ENCODE results near the gene EBNA1BP2.

The EBNA1BP2 gene

DNA sequence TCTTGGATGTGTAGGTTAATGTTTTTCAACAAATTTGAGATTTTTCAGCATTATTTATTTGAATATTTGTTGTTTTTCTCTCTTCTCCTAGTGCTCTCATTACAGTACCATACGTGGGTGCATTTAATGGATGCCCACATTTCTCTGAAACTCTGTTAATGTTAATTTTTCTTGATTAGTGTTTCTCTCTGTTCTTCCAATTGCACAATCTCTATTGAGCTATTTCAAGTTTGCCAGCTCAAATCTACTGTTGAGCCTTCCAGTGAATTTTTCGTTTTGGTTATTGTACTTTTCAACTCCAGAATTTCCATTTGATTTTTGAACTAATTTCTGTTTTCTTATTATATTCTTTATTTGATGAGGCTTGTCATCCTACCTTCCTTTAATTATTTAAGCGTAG lies 31.8 kb upstream of the EBNA1BP2 start:
- Histone ChIP-seq H3K9ac (ENCODE audit: low read depth, low read length) (no peak overlapping the region), H3K4me2 (ENCODE audit: low read length) (no peak overlapping the region), H3K36me3 (ENCODE audit: insufficient read depth, low read length) (no peaks in the 10 kb centered on the region), H3K4me1 (ENCODE audit: control insufficient read depth, insufficient read depth, low read length) (peaks cover 28% of the 10 kb centered on the region), H3K27me3 (ENCODE audit: control insufficient read depth, insufficient read depth, low read length) (no peaks in the 10 kb centered on the region), H3K4me3 (ENCODE audit: low read length) (no peak overlapping the region), H3K9me3 (replicated peaks; ENCODE audit: low read length) (no peaks in the 10 kb centered on the region)

DNA sequence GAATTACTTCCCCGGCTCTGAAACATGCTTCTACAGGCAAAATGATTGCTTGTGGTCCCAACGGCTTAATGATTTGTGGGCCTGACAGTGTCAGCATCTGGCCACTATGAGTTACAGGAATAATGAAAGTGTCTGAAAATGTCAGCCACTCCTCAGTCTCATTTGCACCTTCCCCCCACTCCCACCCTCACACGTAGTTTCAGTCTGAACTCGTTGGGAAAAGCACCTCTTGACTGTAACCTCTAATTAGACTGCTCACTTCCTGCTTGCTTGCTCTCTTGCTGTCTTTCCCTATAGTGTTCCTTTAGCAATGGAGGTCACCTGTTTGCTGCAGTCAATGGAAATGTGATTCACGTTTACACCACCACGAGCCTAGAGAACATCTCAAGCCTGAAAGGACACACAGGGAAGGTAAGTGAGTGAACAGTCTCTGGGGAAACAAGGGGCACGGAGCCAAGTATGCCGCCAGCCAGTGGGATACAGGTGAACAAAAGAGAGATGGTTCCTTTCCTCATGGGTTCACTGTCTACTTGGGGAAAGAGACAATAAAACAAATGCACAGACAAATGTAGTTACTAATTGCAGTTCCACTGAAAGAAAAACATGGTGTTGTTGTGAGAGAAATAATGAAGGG lies 27.1 kb upstream of the EBNA1BP2 start:
- Histone ChIP-seq H3K9me3 (replicated peaks; ENCODE audit: low read length) (no peaks in the 10 kb centered on the region), H3K4me2 (ENCODE audit: low read length) (no peak overlapping the region), H3K9ac (ENCODE audit: low read depth, low read length) (no peak overlapping the region), H3K27me3 (ENCODE audit: control insufficient read depth, insufficient read depth, low read length) (no peaks in the 10 kb centered on the region), H3K4me1 (ENCODE audit: control insufficient read depth, insufficient read depth, low read length) (no peaks in the 10 kb centered on the region), H3K4me3 (ENCODE audit: low read length) (no peak overlapping the region), H3K36me3 (ENCODE audit: insufficient read depth, low read length) (no peaks in the 10 kb centered on the region)

DNA sequence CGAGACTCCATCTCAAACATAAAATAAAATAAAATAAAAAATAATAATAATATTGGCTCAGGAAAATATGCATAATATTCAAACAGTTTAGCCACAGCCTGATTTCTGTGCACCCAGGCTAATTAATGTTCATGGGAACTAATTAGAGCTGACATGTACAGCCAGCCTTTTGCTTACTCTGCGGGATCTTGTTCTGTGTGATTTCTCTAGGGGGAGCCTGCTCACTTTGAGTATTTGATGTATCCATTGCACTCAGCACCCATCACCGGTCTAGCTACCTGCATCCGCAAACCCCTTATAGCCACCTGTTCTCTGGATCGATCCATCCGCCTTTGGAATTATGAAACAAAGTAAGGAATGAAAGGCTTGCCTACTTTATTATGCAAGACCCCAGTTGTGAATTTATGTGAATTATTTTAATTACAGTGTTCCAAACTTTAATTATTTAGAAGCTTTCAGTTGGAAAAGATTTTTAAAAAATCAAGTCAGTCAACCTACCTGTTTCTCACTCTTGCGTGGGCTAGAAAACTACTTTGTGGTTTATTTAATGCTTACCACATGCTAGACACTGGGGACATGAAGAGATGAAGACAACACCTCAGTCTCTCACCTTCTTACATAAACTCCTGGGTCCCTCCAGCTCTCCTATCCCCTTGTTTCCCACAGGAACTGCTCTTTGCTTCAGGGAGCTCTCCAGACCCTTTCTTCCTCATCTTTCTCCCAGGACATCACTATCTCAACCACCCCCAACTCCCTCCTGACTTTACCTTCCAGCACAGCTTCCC lies 25.4 kb upstream of the EBNA1BP2 start:
- Histone ChIP-seq H3K27me3 (ENCODE audit: control insufficient read depth, insufficient read depth, low read length) (no peaks in the 10 kb centered on the region), H3K4me1 (ENCODE audit: control insufficient read depth, insufficient read depth, low read length) (no peaks in the 10 kb centered on the region), H3K36me3 (ENCODE audit: insufficient read depth, low read length) (no peaks in the 10 kb centered on the region), H3K4me3 (ENCODE audit: low read length) (no peak overlapping the region), H3K4me2 (ENCODE audit: low read length) (no peak overlapping the region), H3K9me3 (replicated peaks; ENCODE audit: low read length) (no peaks in the 10 kb centered on the region), H3K9ac (ENCODE audit: low read depth, low read length) (no peak overlapping the region)

DNA sequence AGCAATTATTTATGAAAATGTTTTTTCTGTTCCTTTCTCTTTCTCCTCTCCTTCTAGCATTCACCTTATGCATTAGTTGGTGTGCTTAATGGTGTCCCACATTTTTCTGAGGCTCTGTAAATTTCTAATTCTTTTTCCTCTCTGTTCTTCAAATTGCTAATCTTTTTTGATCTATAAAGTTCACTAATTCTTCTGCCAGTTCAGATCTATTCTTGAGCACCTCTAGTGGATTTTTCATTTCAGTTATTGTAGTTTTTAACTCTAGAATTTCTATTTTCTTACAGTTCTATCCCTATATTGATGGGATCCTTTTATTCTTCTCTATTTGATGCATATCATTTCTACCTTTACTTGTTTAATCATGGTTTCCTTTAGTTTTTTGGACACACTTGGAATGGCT lies 22.4 kb upstream of the EBNA1BP2 start:
- Histone ChIP-seq H3K36me3 (ENCODE audit: insufficient read depth, low read length) (no peaks in the 10 kb centered on the region), H3K4me2 (ENCODE audit: low read length) (no peak overlapping the region), H3K9ac (ENCODE audit: low read depth, low read length) (no peak overlapping the region), H3K9me3 (replicated peaks; ENCODE audit: low read length) (no peaks in the 10 kb centered on the region), H3K4me3 (ENCODE audit: low read length) (no peak overlapping the region), H3K4me1 (ENCODE audit: control insufficient read depth, insufficient read depth, low read length) (no peaks in the 10 kb centered on the region), H3K27me3 (ENCODE audit: control insufficient read depth, insufficient read depth, low read length) (no peaks in the 10 kb centered on the region)

DNA sequence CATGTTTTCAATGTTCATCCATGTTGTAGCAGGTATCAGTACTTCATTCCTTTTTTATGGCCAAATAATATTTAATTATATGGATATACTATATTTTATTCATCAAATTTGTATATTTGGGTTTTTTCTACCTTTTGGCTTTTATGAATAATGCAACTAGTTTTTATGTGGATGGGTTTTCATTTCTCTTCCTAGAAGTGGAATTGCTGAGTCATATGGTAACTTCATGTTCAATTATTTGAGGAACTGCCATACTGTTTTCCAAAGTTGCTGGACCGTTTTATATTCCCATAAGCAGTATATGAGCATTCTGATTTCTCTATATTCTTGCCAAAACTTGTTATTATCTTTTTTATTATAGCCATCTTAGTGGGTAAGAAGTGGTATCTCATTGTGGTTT lies 16.0 kb upstream of the EBNA1BP2 start:
- Histone ChIP-seq H3K27me3 (ENCODE audit: control insufficient read depth, insufficient read depth, low read length) (no peaks in the 10 kb centered on the region), H3K4me3 (ENCODE audit: low read length) (no peak overlapping the region), H3K4me1 (ENCODE audit: control insufficient read depth, insufficient read depth, low read length) (no peaks in the 10 kb centered on the region), H3K4me2 (ENCODE audit: low read length) (no peak overlapping the region), H3K9ac (ENCODE audit: low read depth, low read length) (no peak overlapping the region), H3K9me3 (replicated peaks; ENCODE audit: low read length) (no peaks in the 10 kb centered on the region), H3K36me3 (ENCODE audit: insufficient read depth, low read length) (no peaks in the 10 kb centered on the region)

DNA sequence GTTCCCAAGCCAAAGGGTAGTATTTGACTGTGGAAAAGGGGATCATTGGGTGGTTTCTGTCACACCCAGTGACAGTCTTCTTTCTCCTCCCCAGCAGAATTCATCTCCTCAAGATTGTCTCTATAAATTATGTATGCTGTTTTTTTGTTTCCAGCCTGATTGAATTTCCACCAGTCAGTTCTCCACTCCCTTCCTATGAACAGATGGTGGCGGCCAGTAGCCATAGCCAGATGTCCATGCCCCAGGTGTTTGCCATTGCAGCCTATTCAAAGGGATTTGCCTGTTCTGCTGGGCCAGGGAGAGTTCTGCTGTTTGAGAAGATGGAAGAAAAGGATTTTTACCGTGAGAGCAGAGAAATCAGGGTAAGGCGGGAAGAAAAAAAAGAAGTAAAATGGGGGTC lies 12.9 kb upstream of the EBNA1BP2 start:
- H3K27me3 ChIP-seq (ENCODE audit: control insufficient read depth, insufficient read depth, low read length) = no peaks in the 10 kb centered on the region
- H3K4me2 ChIP-seq (ENCODE audit: low read length) = no peak overlapping the region
- no peaks in the 10 kb centered on the region for H3K36me3 ChIP-seq (ENCODE audit: insufficient read depth, low read length)
- no peak overlapping the region for H3K4me3 ChIP-seq (ENCODE audit: low read length)
- no peaks in the 10 kb centered on the region for H3K4me1 ChIP-seq (ENCODE audit: control insufficient read depth, insufficient read depth, low read length)
- H3K9me3 ChIP-seq (replicated peaks; ENCODE audit: low read length) = no peaks in the 10 kb centered on the region
- H3K9ac ChIP-seq (ENCODE audit: low read depth, low read length) = no peak overlapping the region

DNA sequence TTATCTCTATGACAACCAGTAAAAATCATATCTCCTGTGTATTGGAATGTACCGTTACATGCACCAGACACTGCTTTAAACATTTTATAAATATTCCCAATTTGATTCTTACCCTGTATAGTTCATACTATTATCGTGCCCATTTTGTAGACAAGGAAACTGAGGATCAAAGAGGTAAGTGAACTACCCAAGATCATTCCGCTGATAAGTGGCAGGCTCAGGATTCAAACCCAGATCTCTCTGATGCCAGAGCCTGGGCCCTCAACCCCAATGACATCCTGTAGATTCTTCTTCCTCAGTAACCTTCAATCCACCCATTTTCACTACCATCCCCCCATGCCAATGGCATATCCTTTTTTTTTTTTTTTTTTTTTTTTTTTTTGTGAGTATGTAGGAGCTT lies 12.3 kb upstream of the EBNA1BP2 start:
- H3K4me2 ChIP-seq (ENCODE audit: low read length) = no peak overlapping the region

DNA sequence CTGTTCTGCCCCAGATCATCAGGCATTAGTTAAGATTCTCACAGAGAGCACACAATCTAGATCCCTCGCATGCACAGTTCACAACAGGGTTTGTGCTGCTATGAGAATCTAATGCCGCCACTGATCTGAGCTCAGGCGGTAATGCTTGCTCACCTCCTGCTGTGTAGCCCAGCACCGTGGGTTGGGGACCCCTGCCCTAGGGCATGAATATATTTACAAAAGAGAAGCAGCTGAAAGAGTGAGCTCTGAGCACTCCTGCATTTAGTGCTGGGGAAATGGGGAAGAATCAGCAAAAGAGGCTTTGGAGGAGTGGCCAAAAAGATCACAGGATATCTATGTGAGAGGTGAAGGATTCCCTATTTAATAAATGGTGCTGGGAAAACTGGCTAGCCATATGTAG lies 5.6 kb upstream of the EBNA1BP2 start:
- no peaks in the 10 kb centered on the region for H3K36me3 ChIP-seq (ENCODE audit: insufficient read depth, low read length)
- no peaks in the 10 kb centered on the region for H3K9me3 ChIP-seq (replicated peaks; ENCODE audit: low read length)
- H3K4me2 ChIP-seq (ENCODE audit: low read length) = no peak overlapping the region
- no peak overlapping the region for H3K9ac ChIP-seq (ENCODE audit: low read depth, low read length)
- peaks cover 1% of the 10 kb centered on the region for H3K4me1 ChIP-seq (ENCODE audit: control insufficient read depth, insufficient read depth, low read length)
- peaks cover 19% of the 10 kb centered on the region for H3K27me3 ChIP-seq (ENCODE audit: control insufficient read depth, insufficient read depth, low read length)
- no peak overlapping the region for H3K4me3 ChIP-seq (ENCODE audit: low read length)

More for the DNA sequence above, 12.3 kb upstream of the EBNA1BP2 start:
- Histone ChIP-seq H3K9me3 (replicated peaks; ENCODE audit: low read length) (no peaks in the 10 kb centered on the region), H3K27me3 (ENCODE audit: control insufficient read depth, insufficient read depth, low read length) (no peaks in the 10 kb centered on the region), H3K9ac (ENCODE audit: low read depth, low read length) (no peak overlapping the region), H3K4me1 (ENCODE audit: control insufficient read depth, insufficient read depth, low read length) (no peaks in the 10 kb centered on the region), H3K36me3 (ENCODE audit: insufficient read depth, low read length) (no peaks in the 10 kb centered on the region), H3K4me3 (ENCODE audit: low read length) (no peak overlapping the region)

DNA sequence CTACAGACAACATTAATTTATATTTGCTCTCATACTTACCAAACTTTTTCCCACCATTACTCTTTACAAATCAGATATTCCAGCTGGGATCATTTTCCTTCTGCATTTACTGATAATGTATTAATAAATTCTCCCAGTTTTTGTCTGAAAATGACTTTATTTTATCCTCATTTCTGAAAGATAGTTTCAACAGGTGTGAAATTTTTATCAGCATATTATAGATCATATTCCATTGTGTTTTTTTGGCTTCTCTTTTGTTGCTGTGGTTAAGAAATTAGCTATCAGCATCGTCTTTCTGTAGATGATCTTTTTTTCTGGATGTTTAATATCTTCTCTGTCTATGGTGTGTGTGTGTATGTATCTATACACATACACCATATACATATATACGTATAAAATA lies 2.8 kb upstream of the EBNA1BP2 start:
- H3K9ac ChIP-seq (ENCODE audit: low read depth, low read length) = no peak overlapping the region
- peaks cover under 1% of the 10 kb centered on the region for H3K36me3 ChIP-seq (ENCODE audit: insufficient read depth, low read length)
- H3K4me2 ChIP-seq (ENCODE audit: low read length) = no peak overlapping the region
- no peak overlapping the region for H3K4me3 ChIP-seq (ENCODE audit: low read length)
- H3K9me3 ChIP-seq (replicated peaks; ENCODE audit: low read length) = no peaks in the 10 kb centered on the region
- peaks cover 19% of the 10 kb centered on the region for H3K27me3 ChIP-seq (ENCODE audit: control insufficient read depth, insufficient read depth, low read length)
- peaks cover 13% of the 10 kb centered on the region for H3K4me1 ChIP-seq (ENCODE audit: control insufficient read depth, insufficient read depth, low read length)

DNA sequence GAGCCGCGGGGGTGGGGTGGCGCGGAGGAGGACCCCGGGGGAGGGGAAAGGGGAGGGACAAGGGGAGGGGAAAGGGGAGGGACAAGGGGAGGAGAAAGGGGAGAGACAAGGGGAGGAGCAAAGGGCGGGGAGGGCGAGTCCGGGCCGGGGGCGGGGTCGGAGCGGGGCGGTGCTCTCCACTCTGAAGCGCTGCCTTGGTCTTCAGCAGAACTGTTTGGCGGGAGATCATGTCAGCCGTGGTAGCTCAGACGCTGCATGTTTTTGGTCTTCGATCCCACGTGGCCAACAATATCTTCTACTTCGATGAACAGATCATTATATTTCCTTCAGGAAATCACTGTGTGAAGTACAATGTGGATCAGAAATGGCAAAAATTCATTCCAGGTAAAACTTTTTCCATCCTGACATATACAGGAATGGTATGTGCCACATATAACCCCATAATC lies 460 bp upstream of the EBNA1BP2 start:
- Histone ChIP-seq H3K9ac (ENCODE audit: low read depth, low read length) (peak overlapping the region; percentile 87), H3K9me3 (replicated peaks; ENCODE audit: low read length) (no peaks in the 10 kb centered on the region), H3K36me3 (ENCODE audit: insufficient read depth, low read length) (peaks cover 22% of the 10 kb centered on the region)

DNA sequence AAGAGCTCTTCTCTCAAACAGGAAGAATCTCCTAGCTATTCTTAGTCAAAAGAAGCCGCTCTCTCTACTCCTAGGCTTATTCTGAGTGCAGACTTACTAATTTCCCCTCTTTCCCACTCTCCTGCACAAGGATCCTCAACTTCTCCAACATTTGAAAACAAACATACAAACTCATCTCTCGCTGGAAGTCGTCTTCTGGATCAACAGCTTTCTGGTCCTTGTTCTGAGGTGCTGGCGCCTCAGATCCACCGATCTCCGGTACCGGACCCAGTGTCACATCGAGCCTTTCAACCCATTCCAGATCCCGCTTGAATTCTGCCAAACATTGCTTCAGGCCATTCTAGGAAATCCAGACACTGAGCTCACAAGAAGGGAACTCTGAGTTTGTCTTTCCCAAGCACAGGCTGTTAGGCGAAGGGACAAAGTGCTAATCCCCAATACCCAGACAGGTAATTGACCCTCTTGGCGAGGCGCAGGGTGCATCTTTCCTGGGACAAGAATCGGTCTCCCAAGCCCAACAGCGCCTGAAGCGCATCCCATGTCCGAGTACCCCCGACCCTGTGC lies 696 bp downstream of the EBNA1BP2 start:
- peak overlapping the region; percentile 84 for H3K4me3 ChIP-seq (ENCODE audit: low read length)
- H3K27me3 ChIP-seq (ENCODE audit: control insufficient read depth, insufficient read depth, low read length) = peaks cover 5% of the 10 kb centered on the region
- H3K4me1 ChIP-seq (ENCODE audit: control insufficient read depth, insufficient read depth, low read length) = peaks cover 13% of the 10 kb centered on the region
- H3K9ac ChIP-seq (ENCODE audit: low read depth, low read length) = peak overlapping the region; percentile 87
- peak overlapping the region; percentile 94 for H3K4me2 ChIP-seq (ENCODE audit: low read length)
- no peaks in the 10 kb centered on the region for H3K9me3 ChIP-seq (replicated peaks; ENCODE audit: low read length)
- peaks cover 34% of the 10 kb centered on the region for H3K36me3 ChIP-seq (ENCODE audit: insufficient read depth, low read length)

More for the DNA sequence above, 460 bp upstream of the EBNA1BP2 start:
- Histone ChIP-seq H3K4me2 (ENCODE audit: low read length) (peak overlapping the region; percentile 94), H3K27me3 (ENCODE audit: control insufficient read depth, insufficient read depth, low read length) (peaks cover 16% of the 10 kb centered on the region), H3K4me3 (ENCODE audit: low read length) (peak overlapping the region; percentile 84), H3K4me1 (ENCODE audit: control insufficient read depth, insufficient read depth, low read length) (peaks cover 13% of the 10 kb centered on the region)

Data from skeletal muscle satellite cell (primary cell).